ENCODE measurements around the gene LYSMD1.
"Not testable (repeated sequence)": the region's sequence is repeated elsewhere in the genome, so short reads cannot be mapped to it uniquely, and the experiment has no call there.

The LYSMD1 gene

DNA sequence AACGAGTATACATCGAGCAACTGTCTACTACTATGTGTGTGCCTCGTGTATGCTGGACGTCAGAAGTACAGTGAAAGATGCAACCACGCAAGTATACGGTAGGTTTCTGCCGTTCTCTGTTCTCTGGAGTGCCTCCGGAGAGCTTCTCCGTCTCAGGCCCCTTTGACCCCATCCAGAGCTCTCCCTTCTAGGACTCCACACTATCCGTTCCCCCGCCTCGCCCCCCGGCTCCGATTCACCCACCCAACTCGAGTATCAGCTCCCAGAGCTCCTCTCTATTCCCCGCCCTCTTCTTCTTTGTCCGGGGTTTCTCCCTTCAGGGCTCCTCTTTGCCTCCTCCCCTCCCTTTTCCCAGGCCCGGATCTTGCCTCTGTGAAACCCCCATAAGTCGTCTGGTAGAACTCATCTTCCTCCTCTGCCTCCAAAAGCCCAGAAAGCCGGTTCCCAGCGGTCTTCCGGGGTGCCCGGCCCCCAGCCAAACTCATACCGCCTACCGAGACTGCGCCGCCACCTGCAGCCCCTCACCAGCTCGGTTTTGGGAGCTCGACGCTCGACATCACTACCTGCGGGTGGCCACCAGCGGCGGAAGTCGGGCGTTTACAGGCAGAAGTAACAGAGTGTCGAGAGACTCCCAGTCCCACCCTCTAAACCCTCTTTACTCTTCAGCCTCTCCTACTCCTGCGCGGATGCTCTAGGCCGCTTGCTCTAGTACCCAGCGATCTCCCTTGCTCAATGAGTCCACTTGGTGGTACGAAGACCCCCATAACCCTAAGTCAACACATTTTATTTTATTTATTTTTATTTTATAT is 24.1 kb upstream of the LYSMD1 start, which contains the start of gene VPS72:
VPS72 (minus strand) TSS at position 561 of the 809 bp plus-strand sequence; CDS start at position 485, 76 bp downstream.
- DNase-seq (ENCODE audit: low read depth): peak; percentile 56
- TF ChIP-seq, protein P1, sequence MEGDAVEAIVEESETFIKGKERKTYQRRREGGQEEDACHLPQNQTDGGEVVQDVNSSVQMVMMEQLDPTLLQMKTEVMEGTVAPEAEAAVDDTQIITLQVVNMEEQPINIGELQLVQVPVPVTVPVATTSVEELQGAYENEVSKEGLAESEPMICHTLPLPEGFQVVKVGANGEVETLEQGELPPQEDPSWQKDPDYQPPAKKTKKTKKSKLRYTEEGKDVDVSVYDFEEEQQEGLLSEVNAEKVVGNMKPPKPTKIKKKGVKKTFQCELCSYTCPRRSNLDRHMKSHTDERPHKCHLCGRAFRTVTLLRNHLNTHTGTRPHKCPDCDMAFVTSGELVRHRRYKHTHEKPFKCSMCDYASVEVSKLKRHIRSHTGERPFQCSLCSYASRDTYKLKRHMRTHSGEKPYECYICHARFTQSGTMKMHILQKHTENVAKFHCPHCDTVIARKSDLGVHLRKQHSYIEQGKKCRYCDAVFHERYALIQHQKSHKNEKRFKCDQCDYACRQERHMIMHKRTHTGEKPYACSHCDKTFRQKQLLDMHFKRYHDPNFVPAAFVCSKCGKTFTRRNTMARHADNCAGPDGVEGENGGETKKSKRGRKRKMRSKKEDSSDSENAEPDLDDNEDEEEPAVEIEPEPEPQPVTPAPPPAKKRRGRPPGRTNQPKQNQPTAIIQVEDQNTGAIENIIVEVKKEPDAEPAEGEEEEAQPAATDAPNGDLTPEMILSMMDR (IDR thresholded peaks at IDR 0.05; ENCODE audit: control insufficient read depth, insufficient read depth, low read depth, low read length, missing control alignments): no peak
- H3K4me3 ChIP-seq (ENCODE audit: control insufficient read depth, low read depth, low read length): peak within 1 kb of the TSS; percentile 83

DNA sequence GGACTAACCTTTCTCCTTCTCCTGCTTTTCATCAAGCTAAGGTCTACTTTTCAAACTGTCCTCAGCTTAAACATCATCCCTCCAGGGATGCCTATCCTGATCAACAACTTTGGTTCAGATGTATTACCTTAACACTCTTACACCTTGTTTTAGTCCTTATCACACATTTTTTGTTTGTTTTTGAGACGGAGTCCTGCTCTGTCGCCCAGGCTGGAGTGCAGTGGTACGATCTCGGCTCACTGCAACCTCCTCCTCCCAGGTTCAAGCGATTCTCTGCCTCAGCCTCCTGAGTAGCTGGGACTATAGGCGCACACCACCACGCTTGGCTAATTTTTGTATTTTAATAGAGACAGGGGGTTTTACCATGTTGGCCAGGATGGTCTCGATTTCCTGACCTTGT is 23.0 kb upstream of the LYSMD1 start:
- peak overlapping the region; percentile 83 for H3K4me3 ChIP-seq (ENCODE audit: control insufficient read depth, low read depth, low read length)
- not testable (repeated sequence) for DNase-seq (ENCODE audit: low read depth)

DNA sequence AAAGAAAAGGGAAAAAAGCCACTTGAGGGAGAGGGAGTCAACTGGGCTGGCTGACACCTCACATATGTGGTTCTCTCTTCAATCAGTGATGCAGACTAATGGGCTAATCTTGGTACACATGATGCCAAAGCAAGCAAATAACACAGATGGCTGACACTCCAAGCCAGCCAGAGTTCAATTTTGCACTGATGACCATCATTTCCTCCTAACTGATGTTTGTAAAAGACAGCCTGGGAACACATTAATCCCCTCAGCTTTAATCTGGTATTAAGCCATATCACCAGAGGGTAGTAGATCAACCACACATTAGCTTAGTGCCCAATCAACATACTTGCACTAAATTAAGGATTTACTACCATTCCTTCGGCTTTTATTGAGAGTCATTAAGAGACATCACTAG is 21.5 kb upstream of the LYSMD1 start:
- no peak overlapping the region for H3K4me3 ChIP-seq (ENCODE audit: control insufficient read depth, low read depth, low read length)
- DNase-seq (ENCODE audit: low read depth): no peak
- TF ChIP-seq, protein P1 (IDR thresholded peaks at IDR 0.05; ENCODE audit: control insufficient read depth, insufficient read depth, low read depth, low read length, missing control alignments): no peak

DNA sequence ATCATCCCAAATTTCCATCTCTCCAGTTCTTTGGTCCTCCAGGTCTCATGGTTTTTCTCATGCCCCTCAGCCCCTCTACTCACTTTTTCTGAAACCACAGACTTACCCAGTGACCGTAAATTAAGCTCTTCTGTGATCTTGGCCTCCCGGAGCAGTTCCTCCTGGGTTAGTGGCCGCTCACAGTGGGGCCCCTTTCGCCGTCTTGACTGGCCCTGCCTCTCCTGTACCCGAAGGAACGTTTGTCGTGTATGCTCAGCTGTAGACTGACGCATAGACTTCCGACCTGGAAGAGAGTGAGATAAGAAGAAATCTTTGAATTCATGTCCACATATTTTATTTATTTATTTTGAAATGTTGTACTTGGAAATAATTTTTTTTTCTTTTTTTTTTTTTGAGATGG is 18.5 kb upstream of the LYSMD1 start:
- no peak for DNase-seq (ENCODE audit: low read depth)
- TF ChIP-seq, protein P1 (IDR thresholded peaks at IDR 0.05; ENCODE audit: control insufficient read depth, insufficient read depth, low read depth, low read length, missing control alignments): no peak
- no peak overlapping the region for H3K4me3 ChIP-seq (ENCODE audit: control insufficient read depth, low read depth, low read length)

DNA sequence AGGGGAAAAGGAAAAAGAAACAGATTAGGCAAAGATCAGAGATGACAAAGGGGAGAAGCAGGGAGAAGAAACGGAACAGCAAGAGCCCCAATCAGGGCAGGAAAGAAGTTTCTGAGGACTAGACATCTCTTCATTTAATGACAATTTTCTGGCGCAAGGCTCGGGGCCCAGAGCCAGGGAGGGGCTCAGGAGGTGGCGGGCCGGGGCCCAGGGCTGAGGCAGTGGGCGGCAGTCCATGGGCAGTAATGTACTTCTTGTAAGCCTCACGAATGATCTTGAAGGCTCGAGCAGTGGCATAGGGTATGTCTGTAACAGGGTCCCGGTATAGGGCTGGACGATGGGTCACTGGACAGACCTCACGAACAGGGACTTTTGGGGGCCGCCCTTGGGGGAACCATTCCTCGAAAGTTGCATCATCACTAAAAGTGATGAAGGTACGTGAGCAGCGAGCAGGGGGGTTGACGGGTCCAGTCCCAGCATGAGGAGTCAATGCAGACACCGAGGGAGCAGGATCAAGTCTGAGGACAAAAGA is 10.9 kb upstream of the LYSMD1 start:
- DNase-seq (ENCODE audit: low read depth): no peak
- TF ChIP-seq, protein P1 (IDR thresholded peaks at IDR 0.05; ENCODE audit: control insufficient read depth, insufficient read depth, low read depth, low read length, missing control alignments): no peak
- H3K4me3 ChIP-seq (ENCODE audit: control insufficient read depth, low read depth, low read length): no peak overlapping the region

DNA sequence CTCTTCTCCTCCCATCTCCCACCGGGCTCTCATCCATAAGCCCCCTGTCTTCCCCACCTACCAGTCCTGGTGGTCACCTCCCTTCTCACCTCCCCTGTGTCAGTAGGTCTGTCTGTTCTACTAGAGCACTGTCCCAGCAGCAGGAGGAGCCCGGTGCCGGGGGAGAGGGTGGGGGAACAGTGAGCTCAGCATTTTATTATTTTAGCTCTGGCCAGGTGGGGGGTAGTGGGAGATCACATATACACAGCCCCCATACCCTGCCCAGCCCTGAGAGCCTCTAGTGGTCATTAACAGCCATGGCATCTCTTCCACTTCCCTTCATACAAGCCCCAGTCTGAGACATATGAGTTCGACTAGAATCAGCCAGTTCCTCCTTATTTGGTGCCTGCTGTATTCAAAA is 10.2 kb upstream of the LYSMD1 start, which contains the start of gene TMOD4:
TMOD4 (minus strand) TSS at position 119 of the 400 bp plus-strand sequence. CDS start 1,106 bp downstream, outside the sequence.
- DNase-seq (ENCODE audit: low read depth): no peak
- no peak within 1 kb of the TSS for H3K4me3 ChIP-seq (ENCODE audit: control insufficient read depth, low read depth, low read length)
- TF ChIP-seq, protein P1 (IDR thresholded peaks at IDR 0.05; ENCODE audit: control insufficient read depth, insufficient read depth, low read depth, low read length, missing control alignments): peak; percentile 58

DNA sequence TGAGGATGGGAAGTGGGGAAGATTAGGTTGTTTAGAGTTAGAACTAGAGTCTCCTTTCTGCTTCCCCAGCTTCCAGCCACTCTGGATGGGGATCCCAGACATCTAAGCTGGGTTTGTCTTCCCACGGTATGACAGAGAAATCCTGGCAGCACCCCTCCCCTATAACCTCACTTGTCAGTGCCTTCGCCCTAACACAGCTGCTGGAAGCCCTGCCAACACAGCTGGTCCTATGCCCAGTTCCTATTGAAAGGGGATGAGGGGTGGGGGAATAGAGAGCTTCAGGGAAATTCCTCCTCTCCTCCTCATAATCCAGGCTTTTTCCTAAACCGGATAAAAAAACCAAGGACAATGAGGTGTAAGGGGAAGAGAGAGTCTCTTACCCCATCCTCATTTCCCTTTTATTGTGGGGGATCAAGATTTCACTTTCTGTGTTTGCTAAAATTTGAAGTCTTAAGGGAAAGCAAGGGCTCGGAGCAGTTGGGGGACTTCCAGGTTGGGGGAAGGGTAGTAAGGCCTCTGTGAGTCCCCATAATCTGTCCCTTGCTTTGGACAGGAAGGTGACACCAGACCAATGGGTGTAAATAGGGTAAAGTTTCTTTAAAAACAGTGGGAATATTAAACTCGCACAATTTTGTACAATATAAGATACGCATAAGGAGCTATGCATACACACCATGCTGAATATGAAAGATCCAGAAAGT is 9.5 kb upstream of the LYSMD1 start:
- H3K4me3 ChIP-seq (ENCODE audit: control insufficient read depth, low read depth, low read length): no peak overlapping the region
- no peak for DNase-seq (ENCODE audit: low read depth)
- TF ChIP-seq, protein P1 (IDR thresholded peaks at IDR 0.05; ENCODE audit: control insufficient read depth, insufficient read depth, low read depth, low read length, missing control alignments): no peak
